HG03432 (cell line): ENCODE measurements around the gene USPL1.
"Not testable (repeated sequence)": the region's sequence is repeated elsewhere in the genome, so short reads cannot be mapped to it uniquely, and the experiment has no call there.

Source experiments
- ATAC-seq: cut with Tn5 transposase; IDR thresholded peaks from one replicate; pipeline ENCODE4 v1.9.1; 2021; ENCODE audit warnings: mild to moderate bottlenecking, moderate library complexity; ENCODE audit not compliant: unreplicated experiment

The USPL1 gene

GRCh38 chr13:30617315-30618185 is at the start of gene USPL1:
TSS of gene USPL1 (plus strand) at chr13:30617920. CDS start at chr13:30621141, 3,221 bp downstream.
- peak; percentile 93 for ATAC-seq

DNA sequence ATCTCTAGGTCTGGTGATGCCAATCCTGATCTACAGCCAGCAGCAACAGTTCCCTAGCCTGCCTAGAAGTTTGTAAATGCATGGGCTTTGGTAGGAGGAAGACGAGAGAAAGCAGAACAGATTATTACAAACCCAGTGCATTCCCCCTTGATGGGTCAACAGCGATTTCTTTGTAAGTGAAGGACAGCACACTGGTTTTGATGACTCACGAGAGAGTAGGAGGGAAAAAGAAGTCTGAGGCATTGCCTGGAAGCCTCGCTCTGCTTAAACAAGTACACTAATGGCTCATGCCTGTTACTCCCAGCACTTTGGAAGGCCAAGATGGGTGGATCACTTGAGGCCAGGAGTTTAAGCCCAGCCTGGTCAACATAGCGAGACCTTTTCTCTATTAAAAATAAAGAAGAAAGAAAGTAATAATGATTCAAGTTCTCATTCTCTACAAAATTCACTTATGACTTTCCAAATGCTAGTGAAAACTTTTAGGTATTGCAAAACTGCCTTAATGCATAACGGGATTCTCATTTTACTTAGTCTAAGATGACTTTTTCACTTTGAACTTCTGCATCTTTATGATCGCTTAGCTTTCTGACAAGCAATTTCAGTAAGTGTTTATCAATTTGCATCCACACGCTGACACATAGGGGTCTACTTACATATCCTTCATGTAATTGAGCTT is 47.7 kb upstream of the USPL1 start:
- no peak for ATAC-seq

- no peak for ATAC-seq
These were observed 47.0 kb upstream of the USPL1 start for GRCh38 chr13:30570691-30571090.

DNA sequence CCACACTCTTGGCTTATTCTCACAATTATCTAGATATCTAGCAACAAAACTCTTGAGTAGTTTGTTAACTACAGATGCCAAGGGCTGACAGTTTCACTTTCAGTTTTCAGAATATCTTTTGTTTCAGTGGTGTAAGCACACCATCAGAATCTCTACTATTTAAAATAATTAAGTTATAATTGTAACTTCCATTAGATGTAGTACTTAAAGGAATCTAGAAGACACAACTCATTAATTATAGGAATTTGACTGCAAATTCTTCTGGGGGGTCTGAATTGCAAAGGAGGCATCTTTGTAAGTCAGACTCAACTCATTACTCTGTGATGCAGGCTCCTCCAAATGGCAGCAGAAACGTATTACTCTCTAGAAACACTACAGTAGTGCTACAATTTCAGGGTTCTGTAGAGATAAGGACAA is 44.9 kb upstream of the USPL1 start:
- ATAC-seq, result peak; percentile 64

GRCh38 chr13:30576528-30576927 is 41.2 kb upstream of the USPL1 start:
- ATAC-seq, result no peak

GRCh38 chr13:30577401-30577852 is 40.3 kb upstream of the USPL1 start:
- ATAC-seq, result peak; percentile 82

GRCh38 chr13:30580852-30581502 is 36.7 kb upstream of the USPL1 start:
- ATAC-seq, result no peak

- no peak for ATAC-seq
These were observed 36.1 kb upstream of the USPL1 start for GRCh38 chr13:30581582-30581981.

- no peak for ATAC-seq
These were observed 33.5 kb upstream of the USPL1 start for GRCh38 chr13:30584051-30584731.

- no peak for ATAC-seq
These were observed 31.9 kb upstream of the USPL1 start for GRCh38 chr13:30585748-30586262.

DNA sequence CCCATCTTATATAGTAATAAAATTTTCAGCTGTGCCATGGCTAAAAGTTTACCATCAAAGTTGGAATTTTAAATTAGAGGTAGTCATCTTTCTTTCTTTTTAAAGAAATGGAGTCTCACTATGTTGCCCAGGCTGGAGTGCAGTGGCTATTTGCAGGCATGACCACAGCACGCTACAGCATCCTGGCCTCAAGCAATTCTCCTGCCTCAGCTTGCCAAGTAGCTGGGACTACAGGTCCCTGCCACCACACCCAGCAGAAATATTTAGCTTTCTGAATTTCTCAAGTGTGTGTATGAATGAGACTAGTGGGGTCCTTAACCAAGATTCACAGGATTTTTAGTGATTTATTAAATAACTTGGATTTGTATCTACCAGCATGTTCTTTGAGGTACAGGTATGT is 30.5 kb upstream of the USPL1 start:
- no peak for ATAC-seq

DNA sequence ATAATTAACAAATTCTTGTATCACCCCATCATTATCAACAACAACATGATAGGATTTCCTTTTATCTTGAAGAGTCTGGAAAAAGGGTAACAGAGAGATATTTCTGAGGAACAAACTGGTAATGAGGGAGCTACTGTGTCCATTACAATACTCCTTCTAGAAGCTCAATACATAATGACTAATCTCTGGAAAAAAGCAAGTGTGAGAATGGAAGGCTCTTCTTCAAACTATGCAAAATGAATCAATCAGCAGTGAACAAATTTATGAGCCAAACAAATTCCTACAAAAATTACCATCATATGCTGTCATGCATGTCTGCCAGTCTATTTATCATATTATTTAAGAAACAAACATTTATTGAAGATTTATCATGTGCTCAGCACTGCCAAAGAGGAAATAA is 30.0 kb upstream of the USPL1 start:
- no peak for ATAC-seq

- ATAC-seq, result no peak
These were observed 24.7 kb upstream of the USPL1 start for GRCh38 chr13:30593001-30593400.

DNA sequence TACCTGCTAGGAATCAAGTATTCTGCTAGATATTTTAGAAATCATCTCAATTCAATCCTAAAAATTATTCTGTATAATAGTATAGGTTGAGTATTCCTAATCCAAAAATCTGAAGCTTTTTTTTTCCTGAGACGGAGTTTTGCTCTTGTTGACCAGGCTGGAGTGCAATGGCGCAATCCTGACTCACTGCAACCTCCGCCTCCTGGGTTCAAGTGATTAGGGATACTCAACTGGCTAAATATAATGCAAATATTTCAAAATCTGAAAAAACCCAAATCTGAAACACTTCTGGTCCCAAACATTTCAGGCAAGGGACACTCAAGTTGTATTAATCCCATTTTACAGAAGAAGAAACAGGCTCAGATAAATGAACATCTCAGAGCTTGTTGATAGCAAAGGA is 17.2 kb upstream of the USPL1 start:
- no peak for ATAC-seq

DNA sequence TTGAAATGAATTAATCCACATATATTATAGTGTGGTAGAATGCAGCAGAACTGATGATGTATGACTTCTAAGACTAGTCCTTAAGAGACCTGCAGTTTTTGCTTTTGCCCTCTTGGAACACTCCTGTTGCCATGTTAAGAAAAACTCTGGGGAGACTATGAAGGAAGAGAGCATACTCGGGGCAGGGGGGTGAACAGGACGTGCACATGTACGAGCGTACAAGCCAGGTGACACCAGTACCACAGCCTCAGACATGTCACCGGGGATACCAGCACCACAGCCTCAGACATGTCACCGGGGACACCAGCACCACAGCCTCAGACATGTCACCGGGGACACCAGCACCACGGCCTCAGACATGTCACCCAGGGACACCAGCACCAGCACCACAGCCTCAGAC is 15.9 kb upstream of the USPL1 start:
- no peak for ATAC-seq

DNA sequence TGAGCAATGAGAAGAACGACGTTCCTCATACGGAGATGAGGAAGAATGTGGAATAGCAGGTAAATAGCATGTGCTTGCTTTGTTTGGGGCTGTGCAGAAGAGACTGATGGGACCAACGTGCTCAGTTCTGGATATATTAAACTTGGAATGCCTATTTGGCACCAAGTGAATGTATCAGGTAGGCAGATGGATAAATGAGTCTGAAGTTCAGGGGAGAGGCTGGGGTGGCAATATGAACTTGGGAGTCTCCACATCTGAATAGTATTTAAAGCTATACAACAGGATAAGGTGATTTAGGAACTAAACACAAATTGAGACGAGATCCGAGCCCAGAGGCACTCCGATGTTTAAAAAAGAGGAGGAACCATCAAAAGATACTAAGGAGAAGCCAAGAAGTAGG is 12.7 kb upstream of the USPL1 start:
- ATAC-seq, result no peak

- ATAC-seq, result not testable (repeated sequence)
These were observed 10.5 kb upstream of the USPL1 start for GRCh38 chr13:30607186-30607585.

GRCh38 chr13:30607908-30608307 is 9.8 kb upstream of the USPL1 start:
- peak; percentile 97 for ATAC-seq

DNA sequence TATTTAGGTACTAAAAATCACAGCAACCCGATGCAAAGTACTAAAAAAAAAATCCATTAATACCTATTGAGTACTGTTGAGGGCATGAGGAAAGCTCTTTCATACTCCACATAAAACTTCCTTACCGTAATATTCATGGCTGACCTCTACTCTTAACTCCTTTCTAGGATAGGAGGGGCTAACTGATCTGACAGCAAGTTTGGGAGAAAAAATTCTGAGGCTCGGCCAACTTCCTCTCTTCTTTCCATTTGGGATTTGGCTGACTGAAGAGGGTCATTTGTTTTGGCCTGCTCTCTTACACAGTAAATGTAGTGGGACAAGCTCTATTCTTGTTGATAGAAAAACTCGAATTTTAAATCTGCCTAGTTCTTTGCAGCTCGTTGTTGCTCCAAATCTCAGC is 9.4 kb upstream of the USPL1 start:
- no peak for ATAC-seq

GRCh38 chr13:30610311-30610710 is 7.4 kb upstream of the USPL1 start:
- ATAC-seq, result no peak

GRCh38 chr13:30615481-30615865 is 2.2 kb upstream of the USPL1 start:
- ATAC-seq, result no peak
